ENCODE data around the gene ULK2.
A peak's percentile ranks its signal among the peaks of the same experiment; 100 is the strongest.

The ULK2 gene

DNA sequence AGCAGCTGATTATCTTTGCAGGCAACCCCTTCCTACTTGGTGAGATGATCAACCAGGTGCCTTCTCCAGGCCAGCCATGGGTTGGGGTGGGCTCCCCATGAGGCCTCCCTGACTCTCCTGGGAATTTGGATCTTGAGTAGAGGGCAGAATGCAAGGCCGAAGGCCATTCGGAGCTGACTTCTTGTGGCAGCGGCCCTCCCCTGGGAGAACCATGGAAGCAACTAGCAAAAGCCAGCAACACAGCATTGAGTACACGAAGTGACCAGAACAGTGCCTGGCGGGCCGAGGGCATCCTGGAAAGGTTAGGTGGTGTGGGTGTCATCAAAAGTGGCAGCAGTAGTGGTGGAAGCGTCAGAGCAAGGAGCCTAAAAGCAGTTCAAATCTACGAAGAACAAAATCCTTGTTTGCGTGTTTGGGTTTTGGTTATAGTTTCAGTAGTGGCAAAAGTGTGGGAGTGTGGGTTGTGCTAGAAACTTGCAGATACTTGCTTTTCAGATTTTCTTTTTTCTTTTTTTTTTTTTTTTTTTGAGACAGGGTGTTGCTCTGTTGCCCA is 117.6 kb downstream of the ULK2 start:
- no peak overlapping the region for H3K4me3 ChIP-seq (ENCODE audit: low read depth, low read length)

- no peak overlapping the region for H3K4me3 ChIP-seq (ENCODE audit: low read depth, low read length)
Observed at GRCh38 chr17:19748807-19749193, 118.9 kb downstream of the ULK2 start.

DNA sequence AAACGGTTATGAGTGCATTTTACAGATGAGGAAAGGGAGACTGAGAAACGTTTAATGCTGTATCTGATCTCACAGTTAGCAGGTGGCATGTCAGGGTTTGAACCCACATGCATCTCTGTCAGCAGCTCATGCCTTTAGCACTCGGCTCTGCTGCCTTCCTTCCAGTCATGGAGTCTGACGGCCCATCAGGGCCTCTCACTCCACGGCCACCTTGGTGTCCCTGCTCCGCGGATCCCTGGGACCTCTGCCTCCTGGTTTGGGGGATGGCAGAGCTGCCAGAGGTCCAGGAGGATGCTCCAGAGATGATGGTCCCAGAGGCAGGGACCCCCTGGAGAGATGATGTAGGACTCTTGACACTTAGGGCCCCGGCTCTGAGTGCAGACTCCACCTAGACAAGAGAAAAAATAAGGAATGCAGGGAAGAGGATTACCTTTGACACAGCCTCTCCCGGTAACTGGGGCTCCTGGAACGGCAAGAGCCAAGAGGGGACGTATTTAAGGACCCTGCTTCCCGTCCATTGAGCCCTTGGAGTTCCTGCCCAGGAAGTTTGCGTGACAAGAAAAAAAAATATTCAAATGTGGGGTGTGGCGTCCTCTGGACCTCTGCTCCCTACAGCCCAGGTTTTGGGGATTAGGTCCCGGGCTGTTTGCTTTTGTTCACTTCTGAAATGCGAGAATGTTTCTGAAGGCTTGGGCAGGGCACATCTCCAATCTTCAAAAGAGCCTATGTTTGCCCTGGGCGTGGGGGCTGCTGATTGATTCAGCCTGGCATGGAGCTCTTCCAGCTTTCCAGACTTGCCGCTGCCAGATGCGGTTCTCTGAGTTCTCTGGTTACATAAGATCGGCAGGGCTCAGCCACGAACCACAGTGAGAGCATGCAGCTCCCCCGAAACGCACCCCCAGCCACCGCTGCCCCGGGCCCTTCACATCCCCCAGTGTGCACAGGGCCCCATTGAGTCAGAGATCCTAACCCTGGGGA is 119.6 kb downstream of the ULK2 start, which contains the start of gene ALDH3A1:
ALDH3A1 (minus strand) TSS at position 470 of the 978 bp plus-strand sequence. CDS start 3,169 bp downstream, outside the sequence.
- no peak within 1 kb of the TSS for H3K4me3 ChIP-seq (ENCODE audit: low read depth, low read length)

DNA sequence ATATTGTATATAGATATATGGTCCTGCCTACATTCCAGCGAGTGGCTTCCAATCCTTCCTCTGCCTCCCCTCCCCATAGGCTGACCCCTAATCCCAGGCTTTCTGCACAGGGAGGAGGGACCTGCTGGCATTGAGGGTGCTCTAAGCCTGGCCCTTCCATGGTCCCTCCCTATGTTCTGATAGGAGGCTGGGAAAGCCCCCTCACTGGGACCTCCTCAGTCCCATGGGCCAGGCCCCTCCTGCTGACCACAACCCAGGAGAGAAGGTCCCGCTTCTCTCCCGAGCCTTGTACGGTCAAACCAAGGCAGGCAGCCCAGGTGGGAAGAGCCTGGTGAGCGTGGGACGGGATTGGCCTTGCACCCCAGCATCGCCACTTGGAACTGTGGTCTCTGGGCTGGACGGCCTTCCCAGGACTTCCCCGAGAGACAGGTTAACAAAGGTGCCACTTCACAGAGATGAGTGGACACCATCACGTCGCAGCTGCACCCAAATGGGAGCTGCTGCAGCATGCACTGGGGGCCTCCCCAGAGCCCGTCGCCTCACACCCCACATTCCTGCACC is 120.5 kb downstream of the ULK2 start:
- H3K4me3 ChIP-seq (ENCODE audit: low read depth, low read length) = no peak overlapping the region

DNA sequence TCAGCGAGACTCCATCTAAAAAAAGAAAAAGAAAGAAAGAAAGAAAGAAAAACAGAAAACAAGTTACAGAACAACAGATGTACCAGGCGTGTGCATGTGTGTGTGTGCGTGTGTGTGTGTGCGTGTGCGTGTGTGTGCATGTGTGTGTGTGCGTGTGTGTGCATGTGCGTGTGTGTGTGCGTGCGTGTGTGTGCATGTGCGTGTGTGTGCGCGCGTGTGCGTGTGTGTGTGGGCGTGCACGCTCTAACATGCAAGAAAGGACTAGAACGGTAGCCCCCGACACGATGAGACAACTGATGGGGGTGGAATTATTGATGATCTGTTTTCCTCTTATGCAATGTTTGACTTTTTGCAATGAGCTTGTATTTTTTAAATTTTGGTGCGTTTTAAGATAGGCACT is 121.2 kb downstream of the ULK2 start:
- H3K4me3 ChIP-seq (ENCODE audit: low read depth, low read length) = no peak overlapping the region

DNA sequence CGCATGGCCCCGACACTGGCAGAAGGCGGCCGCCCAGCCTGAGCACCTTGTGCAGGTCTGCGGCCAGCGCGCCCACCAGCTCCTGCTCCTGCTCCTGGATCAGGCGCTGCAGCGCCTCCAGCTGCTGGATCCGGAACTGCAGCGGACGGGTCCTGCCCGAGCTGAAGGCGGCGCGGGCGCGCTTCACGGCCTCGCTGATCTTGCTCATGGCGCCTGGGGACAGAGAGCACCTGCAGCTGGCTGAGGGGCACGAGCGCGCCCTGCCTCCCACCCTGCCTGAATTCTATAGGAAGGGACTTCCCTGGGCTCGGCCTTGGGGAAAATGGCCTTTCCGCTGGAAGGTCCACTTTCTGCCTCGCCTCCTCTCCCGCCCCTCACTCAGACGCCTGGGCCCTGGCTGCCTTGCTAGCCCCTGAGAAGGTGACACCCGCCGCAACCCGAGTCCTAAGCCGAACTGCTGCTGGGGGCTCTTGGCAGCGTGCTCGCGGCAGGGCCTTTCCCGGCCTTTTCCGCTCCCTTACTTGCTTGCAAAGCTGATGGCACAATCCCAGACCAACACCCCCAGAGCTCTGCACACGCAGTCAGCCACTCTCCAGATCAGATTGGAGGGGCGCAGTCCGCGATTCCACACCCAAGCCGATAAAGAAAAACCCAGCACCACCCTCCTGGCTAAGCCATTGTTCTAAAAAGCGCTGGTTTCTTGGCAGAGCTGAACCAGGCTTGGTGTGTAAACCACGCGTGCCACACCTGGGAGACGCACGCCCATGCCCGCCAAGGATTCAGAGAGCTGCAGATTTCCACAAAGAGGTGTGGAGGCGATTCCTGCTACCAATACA is 122.6 kb downstream of the ULK2 start:
- no peak overlapping the region for H3K4me3 ChIP-seq (ENCODE audit: low read depth, low read length)

DNA sequence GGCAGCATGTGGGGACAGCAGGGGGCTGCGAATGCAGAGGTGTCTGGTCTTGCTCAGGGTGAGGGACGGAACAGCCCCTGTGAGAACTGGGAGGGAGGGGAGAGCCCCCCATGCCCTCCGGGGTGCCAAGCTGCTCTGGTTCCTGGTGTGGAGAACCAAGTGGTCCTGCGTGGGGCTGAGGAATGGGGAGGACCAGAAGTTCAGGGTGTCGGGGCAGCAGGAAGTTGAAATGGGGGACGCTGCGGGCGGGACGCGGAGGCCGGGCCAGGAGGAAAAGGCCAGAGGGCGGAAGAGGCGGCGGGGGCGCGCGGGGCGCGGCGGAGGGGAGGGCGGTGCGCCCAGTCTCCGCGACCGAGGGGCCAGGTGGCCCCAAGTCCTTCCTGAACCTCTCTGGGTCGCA is 123.2 kb downstream of the ULK2 start:
- peak overlapping the region; percentile 14 for H3K4me3 ChIP-seq (ENCODE audit: low read depth, low read length)

GRCh38 chr17:19743101-19744100 is 124.3 kb downstream of the ULK2 start:
- H3K4me3 ChIP-seq (ENCODE audit: low read depth, low read length) = no peak overlapping the region

DNA sequence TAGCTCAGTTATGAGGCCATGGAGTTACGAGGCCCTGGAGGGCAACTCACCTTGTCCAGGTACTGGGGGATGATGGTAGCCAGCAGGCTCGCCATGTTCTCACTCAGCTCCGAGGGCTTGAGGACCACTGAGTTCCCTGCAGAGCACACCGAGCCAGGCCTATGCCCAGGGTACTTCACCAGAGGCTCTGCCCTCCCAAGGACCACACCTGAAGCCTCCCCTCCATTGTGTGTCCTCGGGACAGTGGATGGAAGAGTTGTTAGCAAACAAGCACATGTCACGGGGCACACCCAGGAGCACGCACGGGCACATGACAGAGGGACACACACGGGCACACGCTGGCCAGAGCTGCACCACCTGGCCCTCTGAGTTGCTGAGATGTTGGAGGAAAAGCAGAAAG is 125.2 kb downstream of the ULK2 start:
- no peak overlapping the region for H3K4me3 ChIP-seq (ENCODE audit: low read depth, low read length)

GRCh38 chr17:19741832-19742457 is 125.8 kb downstream of the ULK2 start:
- H3K4me3 ChIP-seq (ENCODE audit: low read depth, low read length) = no peak overlapping the region

- no peak overlapping the region for H3K4me3 ChIP-seq (ENCODE audit: low read depth, low read length)
Observed at GRCh38 chr17:19740933-19741332, 126.8 kb downstream of the ULK2 start.

DNA sequence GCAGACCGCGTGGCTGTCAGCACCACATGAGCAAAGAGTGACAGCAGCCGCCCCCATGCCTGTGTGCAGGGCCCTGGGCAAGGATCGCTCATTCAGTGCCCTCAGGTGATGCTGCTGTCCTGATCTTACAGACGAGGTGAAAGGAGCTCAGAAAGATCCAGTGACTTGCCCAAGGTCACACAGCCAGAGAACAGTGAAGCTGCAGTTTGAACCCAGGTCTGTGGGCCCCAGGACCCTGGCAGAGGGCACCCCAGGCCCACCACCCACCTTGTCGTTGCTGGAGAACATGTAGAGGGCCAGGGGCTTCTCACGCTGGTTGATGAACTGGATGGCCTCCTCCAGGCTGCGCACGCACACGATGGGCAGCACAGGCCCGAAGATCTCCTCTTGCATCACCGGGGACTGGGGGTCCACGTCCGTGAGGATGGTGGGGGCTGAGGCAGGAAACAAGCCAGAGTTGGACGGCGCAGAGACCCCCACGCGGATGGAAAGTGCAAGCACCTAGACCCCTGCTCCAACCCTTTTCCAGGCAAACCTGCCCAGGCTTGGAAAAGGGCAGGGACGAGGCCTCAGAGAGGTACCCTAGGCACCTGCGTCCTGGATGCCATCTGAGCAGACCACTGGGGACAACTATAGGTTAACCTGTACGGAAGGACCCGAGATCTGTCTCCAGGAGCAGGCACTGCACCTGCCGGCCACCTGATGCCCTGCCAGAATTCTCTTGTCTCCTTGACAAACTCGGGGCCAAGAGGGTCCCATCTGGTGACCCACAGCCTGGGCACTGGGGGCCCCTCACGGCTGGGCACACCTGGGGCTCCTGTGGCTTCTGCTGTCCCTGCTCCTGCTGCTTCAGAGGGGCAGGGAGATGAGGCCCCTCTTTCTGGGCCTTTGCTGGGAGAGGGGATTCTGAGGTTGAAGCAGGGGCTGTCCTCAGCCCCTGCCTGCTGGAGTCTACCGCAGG is 128.2 kb downstream of the ULK2 start:
- H3K4me3 ChIP-seq (ENCODE audit: low read depth, low read length) = no peak overlapping the region

- no peak overlapping the region for H3K4me3 ChIP-seq (ENCODE audit: low read depth, low read length)
Observed at GRCh38 chr17:19738757-19739156, 129.0 kb downstream of the ULK2 start.

DNA sequence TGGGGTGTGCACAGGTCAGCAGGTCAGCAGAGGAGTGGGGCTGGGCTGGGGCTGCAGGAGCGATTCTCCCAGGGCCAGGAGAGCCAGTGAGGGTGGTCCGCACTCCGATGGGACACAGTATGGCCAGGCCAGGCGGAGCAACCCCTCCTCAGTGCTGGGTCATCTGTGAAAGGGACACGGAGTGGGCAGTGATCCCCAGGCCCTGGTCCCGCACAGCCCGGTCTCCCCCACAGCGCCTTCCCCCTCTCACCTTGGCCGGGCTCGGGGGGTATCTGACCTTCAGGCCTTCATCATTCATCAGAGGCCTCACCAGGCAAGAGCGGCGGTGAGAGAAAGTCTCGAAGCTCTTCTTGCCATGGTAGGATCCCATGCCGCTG is 129.7 kb downstream of the ULK2 start:
- no peak overlapping the region for H3K4me3 ChIP-seq (ENCODE audit: low read depth, low read length)

GRCh38 chr17:19737305-19738072 is 130.2 kb downstream of the ULK2 start:
- H3K4me3 ChIP-seq (ENCODE audit: low read depth, low read length) = no peak overlapping the region

GRCh38 chr17:19736071-19736470 is 131.7 kb downstream of the ULK2 start:
- no peak overlapping the region for H3K4me3 ChIP-seq (ENCODE audit: low read depth, low read length)

GRCh38 chr17:19733953-19734526 is 133.7 kb downstream of the ULK2 start:
- no peak overlapping the region for H3K4me3 ChIP-seq (ENCODE audit: low read depth, low read length)
